Stimulated activated CD8-positive, alpha-beta memory T cell treated with anti-CD3 and anti-CD28 coated beads, Interleukin-15, amount 100 ng/mL, for 48 hours (primary cell): Measurements from ENCODE around the gene ETV3L.
A peak's percentile ranks its signal among the peaks of the same experiment; 100 is the strongest.
"Not testable (repeated sequence)": the region's sequence is repeated elsewhere in the genome, so short reads cannot be mapped to it uniquely, and the experiment has no call there.

ENCODE experiments used
- DNase-seq, 2 donors: peaks; one replicate each; pipeline ENCODE4 v3.0.0-alpha.2; 2020; ENCODE audit warnings: low read depth in 2 of 2

The ETV3L gene

DNA sequence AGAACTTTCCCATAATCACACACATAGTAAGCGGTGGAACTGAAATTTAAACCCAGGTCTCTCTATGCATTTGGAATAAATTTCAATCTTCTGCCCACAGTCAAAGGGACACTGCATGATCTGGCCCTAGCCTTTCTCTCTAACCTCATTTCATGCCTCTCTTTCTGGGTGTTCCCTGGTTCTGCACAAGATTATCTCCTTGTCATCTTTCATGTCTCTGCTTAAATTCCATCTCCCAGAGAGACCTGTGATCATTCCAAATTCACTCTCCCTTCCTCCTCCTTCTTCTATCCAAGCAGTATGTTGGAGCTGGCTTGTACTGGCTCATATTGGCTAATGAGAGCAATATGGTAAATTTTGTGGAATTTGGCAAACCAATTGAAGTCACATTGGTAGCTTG, 22.2 kb downstream of the ETV3L start:
- DNase-seq, result no peak

DNA sequence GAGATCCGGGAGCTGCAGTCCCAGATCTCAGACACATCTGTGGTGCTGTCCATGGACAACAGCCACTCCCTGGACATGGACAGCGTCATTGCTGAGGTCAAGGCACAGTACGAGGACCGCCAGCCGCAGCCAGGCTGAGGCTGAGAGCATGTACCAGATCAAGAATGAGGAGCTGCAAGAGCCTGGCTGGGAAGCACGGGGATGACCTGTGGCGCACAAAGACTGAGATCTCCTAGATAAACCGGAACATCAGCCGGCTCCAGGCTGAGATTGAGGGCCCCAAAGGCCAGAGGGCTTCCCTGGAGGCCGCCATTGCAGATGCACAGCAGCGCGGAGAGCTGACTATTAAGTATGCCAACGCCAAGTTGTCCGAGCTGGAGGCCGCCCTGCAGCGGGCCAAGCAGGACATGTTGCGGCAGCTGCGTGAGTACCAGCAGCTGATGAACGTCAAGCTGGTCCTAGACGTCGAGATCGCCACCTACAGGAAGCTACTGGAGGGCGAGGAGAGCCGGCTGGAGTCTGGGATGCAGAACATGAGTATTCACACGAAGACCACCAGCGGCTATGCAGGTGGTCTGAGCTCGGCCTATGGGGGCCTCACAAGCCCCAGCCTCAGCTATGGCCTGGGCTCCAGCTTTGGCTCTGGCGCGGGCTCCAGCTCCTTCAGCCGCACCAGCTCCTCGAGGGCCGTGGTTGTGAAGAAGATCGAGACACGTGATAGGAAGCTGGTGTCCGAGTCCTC, 25.5 kb downstream of the ETV3L start:
- DNase-seq, result peak in 1 of 2 donors; percentile 13

DNA sequence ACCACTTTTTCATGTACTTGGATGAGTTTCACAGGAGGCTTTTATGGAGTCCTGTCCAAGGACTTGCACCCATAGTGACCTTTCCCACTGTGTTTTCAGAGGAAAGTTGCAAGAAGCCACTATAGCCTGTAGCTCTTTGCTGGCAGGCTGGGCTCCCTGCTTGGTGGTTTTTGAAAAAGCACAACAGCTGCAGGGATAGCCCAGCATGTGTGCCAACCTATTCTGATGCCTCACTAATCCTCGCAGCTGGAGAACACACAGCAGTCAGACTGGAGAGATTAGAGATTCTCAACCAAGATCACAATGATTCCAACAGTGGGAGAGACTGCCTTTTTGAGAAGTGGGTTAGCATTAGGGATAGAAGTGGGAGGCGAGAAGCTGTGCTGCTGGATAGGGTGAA, 30.0 kb downstream of the ETV3L start:
- DNase-seq, result no peak

DNA sequence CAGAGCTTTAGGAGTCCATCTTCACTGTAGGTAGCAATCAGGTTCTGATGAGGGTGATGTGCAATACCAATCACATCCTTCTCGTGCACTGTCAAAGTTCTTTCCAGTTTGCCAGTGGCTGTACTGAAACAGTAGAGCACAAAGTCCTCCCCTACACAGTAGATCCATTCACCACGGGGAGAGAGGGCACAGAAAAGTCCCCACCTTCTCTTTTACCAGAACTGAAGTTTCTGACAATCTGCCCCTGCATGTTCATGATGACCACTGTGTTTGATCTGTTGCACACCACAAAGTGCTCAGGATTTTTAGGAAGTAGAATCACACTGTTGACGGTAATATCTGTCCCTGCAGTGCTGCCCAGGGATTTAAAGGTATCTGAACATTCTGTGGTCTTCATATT, 40.4 kb downstream of the ETV3L start:
- DNase-seq, result not testable (repeated sequence)

DNA sequence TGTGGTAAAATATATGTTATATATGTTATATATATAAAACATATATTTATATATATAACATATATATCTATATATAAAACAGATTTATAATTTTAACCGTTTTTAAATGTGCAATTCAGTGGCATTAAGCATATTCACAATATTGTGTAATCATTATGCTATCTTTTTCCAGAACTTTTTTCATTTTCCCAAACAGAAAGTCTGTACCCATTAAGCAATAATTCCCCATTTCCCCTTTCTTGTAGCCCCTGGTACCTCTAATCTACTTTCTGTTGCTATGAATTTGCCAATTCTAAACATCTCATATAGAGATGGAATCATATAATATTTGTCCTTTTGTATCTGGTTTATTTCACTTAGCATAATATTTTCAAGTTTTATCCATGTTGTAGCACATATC, 43.3 kb downstream of the ETV3L start:
- DNase-seq, result no peak

DNA sequence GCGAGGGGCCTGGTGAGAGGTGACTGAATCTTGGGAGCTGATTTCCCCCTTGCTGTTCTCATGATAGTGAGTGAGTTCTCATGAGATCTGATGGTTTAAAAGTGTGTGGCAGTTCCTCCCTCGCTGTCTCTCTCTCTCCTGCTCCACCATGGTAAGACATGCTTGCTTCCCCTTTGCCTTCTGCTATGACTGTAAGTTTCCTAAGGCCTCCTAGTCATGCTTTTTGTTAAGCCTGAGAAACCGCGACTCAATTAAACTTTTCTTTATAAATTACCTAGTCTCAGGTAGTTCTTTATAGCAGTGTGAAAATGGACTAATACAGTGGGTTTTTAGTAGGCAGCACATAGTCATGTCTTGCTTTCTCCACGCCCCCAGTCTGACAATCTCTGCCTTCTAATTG, 43.9 kb downstream of the ETV3L start:
- DNase-seq, result not testable (repeated sequence)

DNA sequence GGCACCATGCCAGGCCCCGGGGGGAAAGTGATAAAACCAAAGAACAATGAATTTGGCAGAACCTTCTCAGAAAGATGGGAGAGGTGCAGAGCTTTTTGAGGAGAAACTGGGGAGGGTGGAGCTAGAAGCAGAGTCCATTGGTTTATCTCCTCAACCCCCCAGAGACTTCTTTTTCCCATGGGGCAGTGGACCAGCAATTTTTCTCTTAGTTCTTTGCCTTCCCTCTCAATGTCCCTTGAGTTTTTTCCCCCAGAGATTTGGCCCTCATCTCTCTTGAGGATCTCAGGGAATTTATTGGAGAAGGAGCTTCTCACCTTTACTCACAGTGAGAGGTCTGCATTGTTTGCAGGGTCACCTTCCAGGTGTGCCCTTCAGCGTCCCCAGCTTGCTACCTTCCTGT, 48.8 kb downstream of the ETV3L start:
- DNase-seq, result no peak

DNA sequence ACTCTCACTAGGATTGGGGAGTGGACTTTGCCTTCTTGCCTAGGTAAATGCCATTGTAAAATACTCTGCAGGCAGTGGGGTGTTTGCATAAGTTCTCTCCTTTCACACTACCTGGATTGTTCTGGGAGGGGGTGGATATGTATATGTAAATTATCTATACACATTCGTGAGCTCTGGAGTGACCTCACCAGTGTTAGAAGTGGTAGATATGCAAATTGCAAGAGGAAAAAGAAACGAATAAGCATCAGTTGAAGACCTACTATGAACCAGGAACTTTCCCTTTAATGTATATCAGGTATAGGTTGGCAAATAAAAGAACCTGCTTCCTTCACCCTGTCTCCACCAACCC, 52.6 kb downstream of the ETV3L start:
- no peak for DNase-seq

DNA sequence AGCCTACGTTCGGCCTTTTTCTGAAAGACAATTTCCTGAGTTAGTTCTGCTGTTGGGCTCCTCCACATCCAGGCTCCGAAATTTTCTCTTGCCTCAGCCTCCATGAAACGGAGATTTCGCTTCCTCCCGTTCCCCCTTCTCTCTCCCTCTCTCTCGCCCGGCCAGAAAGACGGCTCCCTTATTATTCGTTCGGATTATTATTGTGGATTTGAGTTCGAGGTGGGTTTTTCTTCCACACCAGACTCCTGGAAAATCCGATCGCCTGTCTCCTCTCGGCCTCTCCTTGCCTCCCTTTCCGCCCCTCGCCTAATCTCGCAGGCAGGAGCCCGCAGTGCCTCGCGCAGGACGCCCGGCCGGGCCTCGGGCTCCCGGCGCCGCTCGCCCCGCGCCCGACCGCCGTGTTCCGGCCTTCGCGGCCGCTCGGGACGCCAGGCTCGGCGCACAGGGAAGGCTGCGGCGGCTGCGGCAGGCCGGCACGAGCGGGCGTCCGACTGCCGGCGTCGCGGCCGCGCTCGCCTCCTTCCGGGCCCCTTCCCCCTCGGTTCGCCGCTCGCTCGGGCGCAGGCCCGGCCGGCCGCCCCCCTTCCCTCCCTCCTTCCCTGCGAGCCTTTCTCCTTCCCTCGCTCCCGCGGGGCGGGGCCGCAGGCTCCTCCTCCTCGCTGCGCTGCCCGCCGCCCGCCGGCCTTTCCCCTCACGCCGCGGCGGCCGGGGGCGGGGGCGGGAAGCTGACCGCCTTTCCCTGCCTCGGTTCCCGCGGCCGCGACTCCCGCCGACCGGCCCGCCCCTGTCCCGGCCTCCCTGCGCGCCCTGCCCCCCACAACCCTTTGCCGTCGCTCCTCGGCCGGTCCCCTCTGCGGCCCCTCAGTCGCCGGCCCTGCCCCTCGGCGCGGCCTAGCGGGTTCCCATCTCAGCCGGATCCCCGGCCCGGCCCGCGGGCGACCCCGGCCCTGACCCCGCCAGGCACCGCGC, 54.1 kb downstream of the ETV3L start, which contains the start of gene ARHGEF11:
TSS of gene ARHGEF11 (minus strand) at position 493 of the 969 bp plus-strand sequence. CDS start 1,412 bp downstream, outside the sequence.
- peak; percentile 4 to 17 for DNase-seq

DNA sequence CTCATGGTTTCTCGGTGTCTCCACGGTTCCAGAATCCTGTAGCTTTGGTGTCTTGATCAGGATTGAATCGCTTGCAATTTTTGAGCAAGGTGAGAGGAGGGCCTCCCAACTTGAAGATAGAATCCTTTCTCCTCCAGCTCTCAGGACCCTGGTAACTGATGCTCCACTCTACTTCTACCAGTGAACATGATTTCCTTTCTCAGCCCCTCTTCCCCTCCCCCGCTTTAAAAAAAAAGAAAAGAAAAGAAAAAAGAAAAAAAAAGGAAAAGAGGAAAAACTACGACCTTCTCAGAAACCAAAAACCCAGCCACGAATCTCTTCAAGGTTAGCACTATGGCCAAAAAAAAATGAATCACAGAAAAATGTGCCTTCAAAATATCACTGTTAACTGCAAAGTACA, 55.3 kb downstream of the ETV3L start:
- DNase-seq, result no peak

DNA sequence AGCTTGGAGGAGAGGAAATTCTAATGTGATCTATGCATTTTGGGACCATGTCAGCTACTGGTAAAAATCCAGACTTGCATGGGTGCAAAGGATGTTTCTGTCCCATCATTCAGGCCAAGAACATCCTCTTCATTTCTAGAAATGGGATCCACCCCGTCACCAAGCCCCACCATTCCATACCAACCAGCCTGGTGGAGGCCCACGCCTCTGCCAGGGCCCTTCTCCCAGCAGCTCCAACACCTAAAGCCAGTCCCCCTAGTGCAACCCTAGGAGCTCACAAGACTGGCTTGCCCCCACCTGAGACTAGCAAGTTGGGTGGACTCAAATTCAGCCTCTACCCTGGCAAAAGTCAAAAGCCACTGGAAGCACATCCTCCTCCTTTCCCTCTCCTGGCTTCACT, 55.9 kb downstream of the ETV3L start:
- no peak for DNase-seq

DNA sequence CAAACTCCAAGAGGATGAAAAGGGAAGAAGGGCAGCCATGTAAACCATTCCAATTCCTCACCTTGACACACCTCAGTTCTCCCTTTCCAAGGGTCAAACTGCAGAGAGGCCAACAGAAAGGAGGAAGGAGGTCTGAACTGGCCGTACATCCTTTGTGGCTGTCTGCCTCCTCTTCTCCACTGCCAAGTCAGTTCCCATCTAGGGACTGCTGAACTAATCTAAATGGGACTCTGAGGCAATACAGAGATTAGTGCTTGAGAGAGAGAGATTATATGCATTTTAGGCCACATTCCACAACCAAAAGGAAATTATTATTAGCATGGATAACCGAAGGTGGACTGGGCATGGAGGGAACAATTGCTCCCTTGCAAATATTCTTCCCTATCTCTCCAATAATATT, 56.8 kb downstream of the ETV3L start:
- no peak for DNase-seq
